Transverse colon (tissue), 4 donors: ENCODE measurements around the gene CMTM4. TPM values are rescaled to one million over a fixed set of nuclear protein-coding genes. Genes with fewer than 3 reads are reported as not detected.

Source experiments
- DNase-seq: peaks from one replicate; pipeline ENCODE4 v3.0.0-alpha.2; 2019
- H3K27ac ChIP-seq, 4 donors: fragments of 200-600 bp; sonication (generic); 2 replicates each; pipeline ENCODE4 v1.5.1; 2016 to 2018; ENCODE audit warnings: inconsistent platforms in 4 of 4
- H3K27me3 ChIP-seq: fragments of 200-600 bp; sonication (generic); 2 replicates; pipeline ENCODE4 v1.5.1; 2017; ENCODE audit warnings: inconsistent platforms
- H3K36me3 ChIP-seq, 4 donors: fragments of 200-600 bp; sonication (generic); 2 replicates each; pipeline ENCODE4 v1.5.1; 2017 to 2019; ENCODE audit warnings: inconsistent platforms in 4 of 4
- H3K4me1 ChIP-seq, 4 donors: fragments of 200-600 bp; sonication (generic); 2 replicates each; pipeline ENCODE4 v1.5.1; 2017 to 2020; ENCODE audit warnings: inconsistent platforms in 4 of 4
- H3K4me3 ChIP-seq, 4 donors: fragments of 200-600 bp; sonication (generic); 1 replicate in 1 of 4; 2 replicates in 3 of 4; pipeline versions ENCODE4 v1.5.1 to v1.6.1; 2017 to 2019; ENCODE audit warnings: inconsistent platforms in 4 of 4
- H3K9me3 ChIP-seq, 2 donors: fragments of 200-600 bp; sonication (generic); 2 replicates each; pipeline ENCODE4 v1.5.1; 2017 to 2019; ENCODE audit warnings: inconsistent platforms in 2 of 2
- CTCF ChIP-seq, 5 experiments: fragments of 200-600 bp in 3 of 5; fragments of 450-650 bp in 2 of 5; sonication (generic) in 3 of 5; IDR thresholded peaks; 1 replicate in 2 of 5; 2 replicates in 3 of 5; pipeline ENCODE4 v1.5.1; 2016 to 2017; ENCODE audit warnings: antibody characterized with exemption in 5 of 5, inconsistent platforms in 3 of 5, mild to moderate bottlenecking in 2 of 5, moderate library complexity in 1 of 5
- EP300 ChIP-seq: sonication (generic); formaldehyde crosslinking; IDR thresholded peaks from one replicate; pipeline ENCODE4 v1.6.1; 2017; ENCODE audit warnings: antibody characterized with exemption, low read depth
- POLR2A ChIP-seq: fragments of 450-650 bp; IDR thresholded peaks from one replicate; pipeline ENCODE4 v1.6.1; 2016; ENCODE audit warnings: antibody characterized with exemption, mild to moderate bottlenecking, moderate library complexity
- POLR2AphosphoS5 ChIP-seq, 3 donors: sonication (generic); formaldehyde crosslinking; IDR thresholded peaks; one replicate each; pipeline ENCODE4 v1.6.1; 2016; ENCODE audit warnings: antibody characterized with exemption in 3 of 3
- WGBS, 2 donors: methylation state at CpG; one replicate each; pipeline ENCODE4 v1.1.5; 2018; ENCODE audit warnings: low coverage in 1 of 2; 5-methylcytosine and 5-hydroxymethylcytosine counted together
- in situ Hi-C, 4 donors: fragments of 200-750 bp; cut with MboI; loops; one replicate each; pipeline versions ENCODE4 v1.15.0 to v1.15.1; 2017; ENCODE audit warnings: low sequenced_read_pairs in 3 of 4, low pct_ligation_motif_present in 1 of 4, low pct_unique_long_range_greater_than_20kb in 1 of 4
- intact Hi-C: fragments of 100-400 bp; cut with DNase I; formaldehyde crosslinking; loops from one replicate; pipeline ENCODE4 v1.15.1; 2023; ENCODE audit warnings: low total_unique reads
- total RNA-seq, 4 donors: library from RNA; depleted of rRNA; stranded (reverse); fragments of >200 nt; gene quantifications; one replicate each; pipeline ENCODE4 v1.1.0, GENCODE V29; 2016

CMTM4 gene
- total RNA-seq, 4 donors from 2014 or later = 77.0 to 167 (median 163) TPM

- intact Hi-C loops (loop anchor here (5.0 to 10.0 kb wide), 2 partner anchors 201 to 261 kb away; no protein-coding TSS in a partner anchor), in situ Hi-C loops (loop anchor here in 2 of 4 donors (10.0 to 25.0 kb wide), 2 partner anchors 194 to 201 kb away; no protein-coding TSS in a partner anchor)
- Histone ChIP-seq H3K36me3 (no peaks in the 10 kb centered on the region), H3K27me3 (peaks cover 17% of the 10 kb centered on the region), H3K4me1 (peaks cover 0 to 41% (median 22%) of the 10 kb centered on the region in 4 donors), H3K9me3 (no peaks in the 10 kb centered on the region), H3K27ac (peak overlapping the region; percentile 81 to 88 (median 84)), H3K4me3 (peak overlapping the region in 2 of 4 donors; percentile 54 to 84)
- 62 to 64% methylated on average over 3 to 10 of the region's 10 CpGs for WGBS, 2 donors
- TF ChIP-seq CTCF (IDR thresholded peaks at IDR 0.05) (no peak), POLR2AphosphoS5 (IDR thresholded peaks at IDR 0.05) (no peak), EP300 (no peak), POLR2A (no peak)
- no peak for DNase-seq
Observed at GRCh38 chr16:66605979-66606751, 90.4 kb downstream of the CMTM4 start.

GRCh38 chr16:66605177-66605978 lies 91.2 kb downstream of the CMTM4 start:
- Histone ChIP-seq H3K36me3 (no peaks in the 10 kb centered on the region), H3K27ac (peak overlapping the region; percentile 81 to 88 (median 84)), H3K4me1 (peaks cover 0 to 41% (median 22%) of the 10 kb centered on the region in 4 donors), H3K9me3 (no peaks in the 10 kb centered on the region), H3K4me3 (peak overlapping the region; percentile 54 to 84 (median 71)), H3K27me3 (peaks cover 17% of the 10 kb centered on the region)
- peak; percentile 40 for DNase-seq
- in situ Hi-C loops (loop anchor here in 2 of 4 donors (10.0 to 25.0 kb wide), 2 partner anchors 193 to 201 kb away; no protein-coding TSS in a partner anchor), intact Hi-C loops (loop anchor here (5.0 to 10.0 kb wide), 2 partner anchors 201 to 262 kb away; no protein-coding TSS in a partner anchor)
- TF ChIP-seq POLR2AphosphoS5 (IDR thresholded peaks at IDR 0.05) (no peak), POLR2A (no peak), EP300 (no peak), CTCF (IDR thresholded peaks at IDR 0.05) (no peak)
- 16% methylated on average over 26 of the region's 61 CpGs; no CpG with 5 or more reads in 1 of the 2 donors for WGBS, 2 donors

GRCh38 chr16:66604376-66605176 lies 92.0 kb downstream of the CMTM4 start, which contains the start of gene CMTM3:
Gene CMTM3 (plus strand): TSS chr16:66604704. CDS start chr16:66604806, 102 bp downstream.
- intact Hi-C loops = loop anchor here (5.0 to 10.0 kb wide), 2 partner anchors 200 to 263 kb away; no protein-coding TSS in a partner anchor
- in situ Hi-C loops = loop anchor here in 2 of 4 donors (10.0 to 25.0 kb wide), 2 partner anchors 192 to 200 kb away; no protein-coding TSS in a partner anchor
- no peaks in the 10 kb centered on the region for H3K36me3 ChIP-seq
- H3K4me1 ChIP-seq = peaks cover 0 to 41% (median 22%) of the 10 kb centered on the region in 4 donors
- no peaks in the 10 kb centered on the region for H3K9me3 ChIP-seq
- TF ChIP-seq POLR2AphosphoS5 (IDR thresholded peaks at IDR 0.05) = peak in 1 of 3 donors; percentile 7
- TF ChIP-seq EP300 = no peak
- peak; percentile 58 to 79 (median 65) for TF ChIP-seq CTCF (IDR thresholded peaks at IDR 0.05)
- H3K4me3 ChIP-seq = peak within 1 kb of the TSS; percentile 54 to 84 (median 71)
- DNase-seq = peak; percentile 59
- WGBS, 2 donors = 7% methylated on average over 16 of the region's 96 CpGs; no CpG with 5 or more reads in 1 of the 2 donors
- H3K27ac ChIP-seq = peak within 1 kb of the TSS; percentile 81 to 88 (median 84)
- peaks cover 17% of the 10 kb centered on the region for H3K27me3 ChIP-seq
